HG02885 (cell line): ENCODE results near the gene TBC1D3D.
"Not testable (repeated sequence)": the region's sequence is repeated elsewhere in the genome, so short reads cannot be mapped to it uniquely, and the experiment has no call there.

ENCODE experiments used
- ATAC-seq: cut with Tn5 transposase; IDR thresholded peaks from one replicate; pipeline ENCODE4 v1.9.1; 2021; ENCODE audit warnings: mild to moderate bottlenecking; ENCODE audit not compliant: unreplicated experiment, poor library complexity

The TBC1D3D gene

DNA sequence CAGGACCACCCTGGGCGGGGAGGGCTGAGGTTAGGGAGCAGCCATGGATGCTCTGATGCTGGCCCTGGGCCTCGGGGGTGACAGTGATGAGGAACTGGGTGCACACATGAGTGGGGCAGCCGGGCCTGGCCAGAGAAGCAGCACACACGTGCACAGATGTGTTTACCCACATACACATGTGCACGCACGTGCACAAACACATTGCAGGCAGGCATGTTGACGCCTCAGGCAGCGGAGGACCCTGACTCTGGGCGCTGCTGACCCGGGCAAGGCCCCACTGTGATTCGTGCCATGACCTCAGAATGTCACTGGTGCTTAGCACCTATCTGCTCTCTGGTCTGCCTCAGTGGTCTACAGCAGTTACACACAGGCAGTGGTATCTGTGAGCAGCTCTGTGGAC lies at the start of gene TBC1D3D:
Gene TBC1D3D (plus strand): TSS at position 301 of the 400 bp plus-strand sequence. CDS start 1,585 bp downstream, outside the sequence.
- not testable (repeated sequence) for ATAC-seq

- not testable (repeated sequence) for ATAC-seq
Measured at GRCh38 chr17:37988960-37989359, 14.8 kb upstream of the TBC1D3D start, which contains the start of gene TBC1D3L. TBC1D3L (minus strand) TSS chr17:37989060; CDS start chr17:37987520, 1,540 bp downstream.
